ENCODE data around the gene OTULIN.

OTULIN gene

GRCh38 chr5:14698495-14698894 is 34.0 kb downstream of the OTULIN start:
- DNase-seq (ENCODE audit: low read depth), result no peak

DNA sequence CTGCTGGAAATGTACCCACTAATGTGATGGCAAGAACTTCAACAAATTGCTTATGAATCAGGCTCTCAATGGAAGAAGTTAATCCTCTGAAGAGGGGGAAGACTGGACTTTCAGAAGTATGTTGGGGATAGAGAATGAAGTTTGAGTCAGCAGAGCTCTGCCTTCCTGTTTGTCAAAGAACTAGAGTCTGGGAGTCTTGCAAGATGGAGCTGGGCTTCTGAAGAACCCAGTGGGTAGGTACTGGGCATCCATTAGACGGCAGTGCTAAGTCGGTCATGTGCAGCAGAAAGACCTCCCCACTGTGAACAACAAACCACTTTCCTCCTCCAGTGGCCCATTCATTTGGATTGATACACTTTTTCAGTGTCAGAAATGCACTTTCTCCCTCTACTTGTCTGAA is 34.6 kb downstream of the OTULIN start:
- DNase-seq (ENCODE audit: low read depth), result no peak

GRCh38 chr5:14699807-14700400 is 35.4 kb downstream of the OTULIN start:
- DNase-seq (ENCODE audit: low read depth), result no peak

DNA sequence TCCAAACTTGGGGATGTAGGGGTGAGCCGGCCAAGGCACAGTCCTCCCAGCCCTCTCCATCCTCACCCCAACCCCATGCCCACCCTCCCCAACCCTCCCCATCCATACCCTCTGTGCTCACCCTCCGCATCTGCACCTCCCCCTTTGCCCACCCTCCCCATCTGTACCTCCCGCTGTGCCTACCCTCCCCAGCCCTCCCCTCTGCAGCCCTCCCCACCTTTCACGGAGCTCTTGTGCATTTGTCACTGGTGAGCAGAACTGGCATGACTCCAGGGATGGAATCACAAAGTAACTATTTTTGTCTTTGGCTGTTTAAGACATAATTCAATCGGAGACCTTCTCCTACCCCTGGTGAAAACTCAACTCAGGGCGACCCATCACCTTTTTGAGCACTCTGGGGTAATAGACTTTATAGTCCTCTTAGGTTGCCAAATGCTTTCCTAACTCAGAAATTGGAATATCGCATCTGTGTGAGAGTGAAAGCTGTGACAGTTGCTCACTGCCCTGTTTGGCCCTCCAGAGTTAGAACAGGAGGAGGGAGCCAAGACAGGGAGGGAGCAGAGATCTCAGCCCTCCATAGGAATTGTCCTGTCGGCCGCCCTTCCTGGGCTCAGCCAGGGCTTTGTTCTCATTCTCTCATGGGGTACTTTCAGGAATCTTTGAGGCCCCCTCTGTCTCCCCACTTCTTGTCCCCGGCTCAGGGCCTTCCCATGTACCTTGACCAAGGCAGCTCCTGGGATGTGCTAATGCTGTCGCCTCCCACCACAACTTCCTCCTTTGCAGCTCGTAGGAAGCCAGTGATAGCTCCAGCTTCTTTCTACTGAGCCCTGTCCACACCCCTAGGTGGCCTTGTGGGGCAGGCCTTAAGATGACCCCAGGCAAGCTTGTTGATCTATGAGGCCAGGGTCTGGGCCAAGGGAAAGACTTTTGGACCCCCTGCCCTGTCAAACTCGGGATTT is 36.2 kb downstream of the OTULIN start:
- no peak for DNase-seq (ENCODE audit: low read depth)

DNA sequence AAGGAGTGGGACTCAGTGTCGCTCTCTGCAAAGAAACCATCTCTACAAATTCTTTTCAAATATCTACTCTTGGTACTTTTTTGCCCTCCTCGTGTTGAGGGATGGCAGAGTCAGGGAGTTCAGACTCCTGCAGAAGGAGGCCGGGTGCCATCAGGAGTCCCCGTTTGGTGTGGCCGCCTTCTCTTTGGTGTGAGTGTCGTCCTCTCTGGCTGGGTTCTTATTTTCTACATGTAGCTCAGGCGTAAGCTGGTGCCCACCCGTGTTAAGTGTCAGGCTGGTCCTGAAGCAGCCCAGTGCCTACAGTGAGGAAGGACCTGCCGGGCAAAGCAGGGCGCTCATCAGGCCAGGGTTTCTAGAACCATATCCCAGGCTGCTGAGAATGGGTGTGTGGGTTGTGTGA is 37.0 kb downstream of the OTULIN start:
- no peak for DNase-seq (ENCODE audit: low read depth)

DNA sequence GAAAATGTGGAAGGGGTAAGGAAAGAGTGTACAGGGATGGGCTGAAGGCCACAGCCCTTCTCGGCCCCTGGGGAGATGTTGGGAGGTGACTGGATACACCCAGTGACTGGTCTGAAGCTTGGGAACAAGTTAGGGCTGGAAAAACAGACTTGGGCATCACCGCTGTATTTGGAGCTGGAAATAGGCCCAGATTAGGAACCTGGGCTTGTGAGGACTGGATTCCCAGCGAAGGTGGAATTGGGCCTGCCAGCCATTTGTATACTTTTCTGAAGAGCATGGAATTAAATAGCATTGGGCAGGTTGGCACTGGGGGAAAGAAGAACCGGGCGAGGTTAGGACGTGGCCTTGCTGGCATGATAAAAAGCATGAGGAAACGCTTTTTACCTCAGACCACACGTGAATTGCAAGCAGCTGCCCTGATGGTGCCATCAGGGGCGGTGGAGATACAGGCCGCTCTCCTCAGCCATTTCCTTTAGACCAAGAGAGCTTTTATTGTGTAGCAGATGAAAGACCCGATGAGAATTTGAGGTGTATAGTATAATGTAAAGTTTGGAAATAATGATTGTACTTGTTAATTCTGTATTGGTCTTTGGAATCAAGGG is 37.8 kb downstream of the OTULIN start:
- DNase-seq (ENCODE audit: low read depth), result no peak

GRCh38 chr5:14705556-14705955 is 41.0 kb downstream of the OTULIN start:
- no peak for DNase-seq (ENCODE audit: low read depth)

DNA sequence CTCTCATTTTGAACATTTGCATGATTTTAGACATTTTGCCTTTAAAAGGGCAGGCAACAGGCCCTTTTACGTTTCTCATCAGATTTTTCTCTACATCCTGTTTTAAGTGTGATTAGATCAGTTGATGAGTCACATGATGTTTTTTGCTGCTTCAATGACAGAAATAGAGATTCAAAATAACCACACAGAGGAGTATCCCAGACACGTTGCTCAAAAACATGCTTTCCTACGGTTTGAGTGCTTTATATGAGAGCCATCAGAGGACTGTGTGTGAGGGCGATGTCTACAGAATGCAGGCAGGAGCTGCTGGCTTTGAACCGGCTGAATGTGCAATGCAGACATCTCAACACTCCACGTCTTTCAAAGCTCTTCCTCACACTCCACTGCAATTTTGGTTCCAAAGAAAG is 42.1 kb downstream of the OTULIN start:
- no peak for DNase-seq (ENCODE audit: low read depth)

DNA sequence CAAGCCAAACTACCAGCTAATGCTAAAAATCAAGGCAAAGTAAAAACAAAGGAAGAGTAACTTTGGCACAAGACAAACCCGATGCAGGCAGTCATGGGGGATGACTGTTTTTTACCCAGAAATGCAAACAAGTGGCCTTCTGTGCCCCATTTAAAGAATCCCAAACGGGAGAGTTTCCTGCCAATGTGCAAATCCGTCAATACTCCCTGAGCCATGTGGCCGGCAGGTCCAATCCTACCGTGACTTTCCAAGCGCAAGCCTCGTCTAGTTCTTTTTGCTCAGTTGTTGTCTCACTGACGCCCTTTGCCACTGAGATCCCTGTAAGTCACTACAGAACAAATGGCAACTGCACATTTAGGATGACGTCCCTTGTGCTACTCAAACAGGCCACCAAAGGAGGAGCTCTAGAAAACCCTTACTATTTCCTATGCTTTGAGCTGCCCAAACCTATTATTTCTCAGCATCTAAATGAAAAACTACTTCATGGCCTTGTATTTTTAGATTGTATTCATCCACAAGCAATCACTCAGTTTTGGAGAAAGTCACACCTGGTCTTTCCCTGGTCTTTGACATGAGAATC is 43.4 kb downstream of the OTULIN start:
- DNase-seq (ENCODE audit: low read depth), result no peak

DNA sequence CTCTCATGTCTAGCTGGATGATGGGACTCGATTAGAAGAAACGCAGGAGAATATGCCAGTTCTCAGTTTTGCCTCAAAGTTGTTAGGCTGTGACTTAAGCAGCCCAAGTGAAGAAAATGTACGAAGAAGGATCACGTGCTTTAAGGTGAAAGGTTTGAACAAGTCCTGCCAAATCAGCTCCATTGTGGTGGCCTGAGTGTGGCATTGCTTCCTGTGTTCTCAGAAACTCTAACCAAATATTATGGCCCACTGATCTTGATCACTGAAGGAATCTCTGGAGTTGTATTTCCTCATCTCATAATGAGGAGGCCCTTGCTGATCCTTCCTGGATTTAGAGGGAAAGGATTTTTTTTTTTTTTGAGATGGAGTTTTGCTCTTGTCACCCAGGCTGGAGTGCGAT is 44.0 kb downstream of the OTULIN start:
- DNase-seq (ENCODE audit: low read depth), result no peak

- DNase-seq (ENCODE audit: low read depth), result no peak
These were observed 45.9 kb downstream of the OTULIN start for GRCh38 chr5:14710313-14710994.

DNA sequence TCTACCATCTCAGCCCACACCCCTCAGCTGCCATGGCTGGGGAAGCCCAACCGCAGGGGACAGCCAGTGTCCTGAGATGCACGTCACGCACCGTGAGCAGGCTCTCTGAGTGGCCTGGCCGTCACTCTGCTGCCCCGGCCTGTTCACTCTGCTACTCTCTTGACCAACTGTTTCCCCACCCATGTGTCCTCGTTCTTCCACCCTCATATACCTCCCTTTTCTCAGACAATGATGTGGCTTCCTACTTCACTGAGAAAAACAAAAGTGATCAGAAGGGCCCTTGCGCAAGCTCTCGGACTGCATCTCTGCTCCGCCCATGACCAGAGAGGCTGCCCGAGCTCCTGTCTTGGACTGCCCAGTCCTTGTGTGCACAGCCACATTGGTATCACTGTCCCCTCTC is 47.6 kb downstream of the OTULIN start:
- DNase-seq (ENCODE audit: low read depth), result no peak

GRCh38 chr5:14712666-14713065 is 48.1 kb downstream of the OTULIN start:
- DNase-seq (ENCODE audit: low read depth), result no peak

- DNase-seq (ENCODE audit: low read depth), result no peak
These were observed 49.2 kb downstream of the OTULIN start for GRCh38 chr5:14713476-14714390.

GRCh38 chr5:14714706-14715105 is 50.2 kb downstream of the OTULIN start:
- no peak for DNase-seq (ENCODE audit: low read depth)

DNA sequence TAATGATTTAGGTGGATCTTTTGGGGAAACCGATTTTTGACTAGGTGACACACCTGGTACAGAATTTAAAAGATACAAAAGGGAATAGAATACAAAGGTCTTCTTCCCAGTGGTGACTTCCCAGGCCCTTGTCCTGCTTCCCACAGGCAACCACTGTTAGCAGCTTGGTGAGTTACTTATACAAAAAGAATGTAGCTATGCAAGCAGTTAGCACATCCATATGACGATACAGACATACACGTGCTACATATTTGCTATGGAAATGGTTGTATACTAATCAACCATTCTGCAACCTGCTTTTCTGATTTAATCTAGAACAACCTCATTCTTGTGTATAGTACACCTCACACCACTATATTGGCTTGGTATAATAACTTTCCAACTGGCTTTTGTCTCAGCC is 51.0 kb downstream of the OTULIN start:
- no peak for DNase-seq (ENCODE audit: low read depth)

DNA sequence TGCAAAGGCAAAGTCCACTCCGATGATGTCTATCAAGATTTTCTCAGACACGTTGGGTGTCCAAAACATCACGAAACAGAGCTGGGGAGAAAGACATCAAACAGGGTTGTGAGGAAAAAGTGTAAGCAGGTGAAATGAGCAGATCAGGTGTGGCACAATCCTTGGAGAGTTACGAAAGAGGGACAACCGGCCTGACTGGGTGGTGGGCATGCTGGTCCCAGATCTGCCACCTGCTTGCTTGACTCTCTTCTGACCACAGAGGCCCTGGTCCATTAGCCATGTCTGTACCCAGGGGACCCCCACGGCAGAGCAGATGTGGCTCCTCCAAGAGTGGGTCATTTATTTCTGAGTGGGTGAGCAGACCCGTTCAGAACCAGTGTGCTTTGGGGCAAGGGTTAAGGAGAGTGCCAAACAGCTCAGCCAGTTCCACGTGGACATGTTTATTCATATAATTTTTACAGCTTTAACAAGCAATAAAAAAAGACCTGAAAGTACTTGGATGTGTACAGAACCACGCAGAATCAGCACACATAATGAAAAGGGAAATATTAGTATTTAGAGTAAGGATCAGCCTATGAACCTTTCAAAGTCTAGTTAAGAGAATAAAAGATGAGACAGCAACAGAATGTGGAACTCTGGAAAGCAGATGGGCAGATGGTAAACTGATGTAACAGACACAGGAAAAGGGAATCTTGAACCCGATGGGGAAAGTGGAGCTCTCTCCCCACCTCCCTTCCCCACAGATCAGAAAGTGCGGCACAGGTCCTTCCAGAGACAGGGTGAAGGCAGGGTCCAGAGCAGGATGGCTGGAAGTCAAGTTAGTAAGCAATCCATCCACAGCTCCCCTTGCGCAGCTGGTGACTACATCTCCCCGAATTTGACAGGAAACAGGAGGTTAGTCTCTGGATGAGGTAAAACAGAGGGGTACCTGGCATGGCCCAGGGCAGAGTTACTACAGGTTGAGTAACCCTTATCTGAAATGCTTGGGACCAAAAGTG is 52.5 kb downstream of the OTULIN start:
- DNase-seq (ENCODE audit: low read depth), result no peak

GRCh38 chr5:14718778-14719177 is 54.3 kb downstream of the OTULIN start:
- no peak for DNase-seq (ENCODE audit: low read depth)

DNA sequence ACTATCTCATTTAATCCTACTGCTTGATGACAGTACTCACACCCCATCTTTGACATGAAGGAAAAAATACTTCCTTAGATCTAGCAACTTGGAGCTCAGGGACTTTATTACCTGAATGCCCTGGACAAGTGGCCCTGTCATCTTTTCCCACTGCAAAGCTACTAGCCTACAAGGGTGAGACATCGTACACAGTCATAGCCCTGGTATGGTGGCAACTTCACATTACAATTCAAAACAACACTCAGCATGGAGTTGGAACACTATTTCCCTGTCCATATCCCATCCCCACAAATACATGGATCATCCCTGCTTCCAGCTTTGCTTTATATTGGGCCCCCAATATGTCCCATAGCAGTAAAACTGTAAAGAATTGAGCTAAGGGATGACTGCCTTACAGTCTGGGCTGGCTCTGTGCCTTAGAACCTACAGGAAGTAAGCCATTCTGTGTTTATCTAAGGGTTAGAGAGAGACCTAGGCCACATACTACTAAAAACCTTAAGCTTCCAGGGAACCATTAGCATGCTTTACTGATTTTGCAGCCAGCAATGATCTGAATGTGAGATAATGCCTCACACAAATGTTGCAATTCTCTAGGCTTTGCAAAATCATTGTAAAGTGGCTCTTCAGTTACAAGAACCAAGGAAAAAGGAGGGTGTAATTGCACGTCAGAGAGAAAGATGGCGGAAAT is 55.9 kb downstream of the OTULIN start:
- no peak for DNase-seq (ENCODE audit: low read depth)

Measured in stimulated activated CD8-positive, alpha-beta memory T cell treated with anti-CD3 and anti-CD28 coated beads, Interleukin-4, amount 100 ng/mL, for 24 hours (primary cell).